Measurements from ENCODE around the gene TMPRSS6.

The TMPRSS6 gene

GRCh38 chr22:37048133-37048532 lies 61.4 kb downstream of the TMPRSS6 start:
- DNase-seq = no peak

- DNase-seq = no peak
Measured at GRCh38 chr22:37047006-37047405, 62.5 kb downstream of the TMPRSS6 start.

- DNase-seq = no peak
Measured at GRCh38 chr22:37046589-37046988, 62.9 kb downstream of the TMPRSS6 start.

GRCh38 chr22:37045958-37046357 lies 63.6 kb downstream of the TMPRSS6 start:
- DNase-seq = no peak

GRCh38 chr22:37044634-37045625 lies 64.6 kb downstream of the TMPRSS6 start:
- DNase-seq = no peak

GRCh38 chr22:37043828-37044538 lies 65.5 kb downstream of the TMPRSS6 start:
- no peak for DNase-seq

- DNase-seq = no peak
Measured at GRCh38 chr22:37043209-37043827, 66.2 kb downstream of the TMPRSS6 start.

GRCh38 chr22:37039466-37039865 lies 70.0 kb downstream of the TMPRSS6 start:
- DNase-seq = no peak

GRCh38 chr22:37037669-37038068 lies 71.8 kb downstream of the TMPRSS6 start:
- no peak for DNase-seq

- no peak for DNase-seq
Measured at GRCh38 chr22:37036655-37037377, 72.7 kb downstream of the TMPRSS6 start.

- DNase-seq = no peak
Measured at GRCh38 chr22:37033605-37034430, 75.7 kb downstream of the TMPRSS6 start.

- no peak for DNase-seq
Measured at GRCh38 chr22:37032535-37033460, 76.7 kb downstream of the TMPRSS6 start.

GRCh38 chr22:37032134-37032534 lies 77.4 kb downstream of the TMPRSS6 start:
- DNase-seq = no peak

GRCh38 chr22:37030560-37031281 lies 78.8 kb downstream of the TMPRSS6 start:
- no peak for DNase-seq

GRCh38 chr22:37028692-37029674 lies 80.5 kb downstream of the TMPRSS6 start:
- no peak for DNase-seq

- DNase-seq = no peak
Measured at GRCh38 chr22:37027556-37027955, 82.0 kb downstream of the TMPRSS6 start.

- no peak for DNase-seq
Measured at GRCh38 chr22:37026325-37026724, 83.2 kb downstream of the TMPRSS6 start.

- DNase-seq = no peak
Measured at GRCh38 chr22:37025500-37026070, 83.9 kb downstream of the TMPRSS6 start.
